ENCODE measurements around the gene INS. TPM values are rescaled to one million over a fixed set of nuclear protein-coding genes. Genes with fewer than 3 reads are reported as not detected.

Gene INS
- total and polyA plus RNA-seq, 4 donors, result 0.16 to 0.37 TPM; not detected in 2

DNA sequence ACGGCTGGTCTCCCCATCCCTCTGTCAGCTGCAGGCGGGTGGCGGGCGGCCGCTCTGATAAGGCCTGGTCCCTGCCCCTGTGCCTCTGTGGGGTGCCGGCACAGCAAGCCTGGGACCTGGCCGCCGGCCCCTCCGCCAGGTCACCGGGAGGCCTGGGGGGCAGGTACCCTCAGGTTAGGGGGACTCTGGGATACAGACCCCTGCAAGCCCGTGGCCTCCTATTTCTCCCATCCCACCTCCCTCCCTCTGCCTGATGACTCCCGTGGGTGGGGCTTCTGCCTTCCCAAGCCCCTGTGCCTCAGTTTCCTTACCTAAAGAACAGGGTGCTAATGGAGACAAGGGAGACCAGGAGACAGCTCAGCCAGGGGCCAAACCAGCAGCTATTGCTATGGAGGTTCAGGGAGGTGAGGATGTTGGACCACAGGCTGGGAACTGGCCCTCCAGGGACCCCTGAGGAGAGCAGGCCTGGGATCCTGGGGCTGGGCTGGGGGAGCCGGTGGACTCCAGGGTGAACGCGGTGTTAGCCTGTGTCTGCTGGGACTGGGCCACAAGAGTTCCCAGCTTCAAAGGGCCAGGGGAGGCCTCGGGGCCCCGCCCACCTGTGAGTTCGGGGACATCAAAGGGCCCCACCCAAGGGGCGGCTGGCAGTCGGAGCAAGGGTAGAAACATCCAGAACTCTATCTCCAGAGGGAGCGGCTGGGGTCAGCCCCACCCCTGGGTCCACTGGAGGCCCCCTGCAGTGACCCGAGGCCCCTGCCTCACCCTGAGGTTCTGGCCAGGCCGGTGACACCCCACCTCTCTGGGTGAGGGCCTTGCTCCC is 42.6 kb upstream of the INS start:
- no peak for DNase-seq (ENCODE audit: low spot score)
- Histone ChIP-seq H3K36me3 (ENCODE audit: control insufficient read depth in 4 of 4, insufficient read depth in 3 of 4, low read depth in 1 of 4, low read length in 3 of 4) (no peaks in the 10 kb centered on the region), H3K4me1 (ENCODE audit: control insufficient read depth in 4 of 4, insufficient read depth in 4 of 4, low read length in 3 of 4) (no peaks in the 10 kb centered on the region), H3K9ac (ENCODE audit: low read depth in 1 of 2, low read length in 2 of 2) (no peak overlapping the region), H3K9me3 (ENCODE audit: control insufficient read depth in 4 of 4, low read length in 3 of 4) (peaks cover 0 to 4% (median 2%) of the 10 kb centered on the region in 4 donors), H3K4me3 (ENCODE audit: low read depth in 1 of 3, low read length in 3 of 3) (no peak overlapping the region), H3K27ac (ENCODE audit: low read depth in 1 of 2, low read length in 2 of 2) (no peak overlapping the region), H3K27me3 (ENCODE audit: control insufficient read depth in 4 of 4, insufficient read depth in 4 of 4, low read length in 3 of 4) (no peaks in the 10 kb centered on the region)
- 79% methylated on average over 23 of the region's 23 CpGs for WGBS
- TF ChIP-seq YY1 (IDR thresholded peaks at IDR 0.05) (no peak), RAD21 (IDR thresholded peaks at IDR 0.05) (no peak), CTCF (IDR thresholded peaks at IDR 0.05; ENCODE audit: low read depth, low read length, missing input control) (no peak), MAX (IDR thresholded peaks at IDR 0.05) (no peak), HNF4G (IDR thresholded peaks at IDR 0.05) (no peak), FOXA2 (IDR thresholded peaks at IDR 0.05) (no peak), ZBTB33 (IDR thresholded peaks at IDR 0.05) (no peak), EGR1 (IDR thresholded peaks at IDR 0.05; ENCODE audit: low read depth in 2 of 2) (no peak), SP1 (IDR thresholded peaks at IDR 0.05) (no peak), FOXA1 (IDR thresholded peaks at IDR 0.05) (no peak), JUND (IDR thresholded peaks at IDR 0.05) (no peak), HNF4A (conservative IDR thresholded peaks at IDR 0.05) (no peak)
- TF ChIP-seq, protein P1, sequence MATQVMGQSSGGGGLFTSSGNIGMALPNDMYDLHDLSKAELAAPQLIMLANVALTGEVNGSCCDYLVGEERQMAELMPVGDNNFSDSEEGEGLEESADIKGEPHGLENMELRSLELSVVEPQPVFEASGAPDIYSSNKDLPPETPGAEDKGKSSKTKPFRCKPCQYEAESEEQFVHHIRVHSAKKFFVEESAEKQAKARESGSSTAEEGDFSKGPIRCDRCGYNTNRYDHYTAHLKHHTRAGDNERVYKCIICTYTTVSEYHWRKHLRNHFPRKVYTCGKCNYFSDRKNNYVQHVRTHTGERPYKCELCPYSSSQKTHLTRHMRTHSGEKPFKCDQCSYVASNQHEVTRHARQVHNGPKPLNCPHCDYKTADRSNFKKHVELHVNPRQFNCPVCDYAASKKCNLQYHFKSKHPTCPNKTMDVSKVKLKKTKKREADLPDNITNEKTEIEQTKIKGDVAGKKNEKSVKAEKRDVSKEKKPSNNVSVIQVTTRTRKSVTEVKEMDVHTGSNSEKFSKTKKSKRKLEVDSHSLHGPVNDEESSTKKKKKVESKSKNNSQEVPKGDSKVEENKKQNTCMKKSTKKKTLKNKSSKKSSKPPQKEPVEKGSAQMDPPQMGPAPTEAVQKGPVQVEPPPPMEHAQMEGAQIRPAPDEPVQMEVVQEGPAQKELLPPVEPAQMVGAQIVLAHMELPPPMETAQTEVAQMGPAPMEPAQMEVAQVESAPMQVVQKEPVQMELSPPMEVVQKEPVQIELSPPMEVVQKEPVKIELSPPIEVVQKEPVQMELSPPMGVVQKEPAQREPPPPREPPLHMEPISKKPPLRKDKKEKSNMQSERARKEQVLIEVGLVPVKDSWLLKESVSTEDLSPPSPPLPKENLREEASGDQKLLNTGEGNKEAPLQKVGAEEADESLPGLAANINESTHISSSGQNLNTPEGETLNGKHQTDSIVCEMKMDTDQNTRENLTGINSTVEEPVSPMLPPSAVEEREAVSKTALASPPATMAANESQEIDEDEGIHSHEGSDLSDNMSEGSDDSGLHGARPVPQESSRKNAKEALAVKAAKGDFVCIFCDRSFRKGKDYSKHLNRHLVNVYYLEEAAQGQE (IDR thresholded peaks at IDR 0.05), result no peak
- TF ChIP-seq, protein P2, sequence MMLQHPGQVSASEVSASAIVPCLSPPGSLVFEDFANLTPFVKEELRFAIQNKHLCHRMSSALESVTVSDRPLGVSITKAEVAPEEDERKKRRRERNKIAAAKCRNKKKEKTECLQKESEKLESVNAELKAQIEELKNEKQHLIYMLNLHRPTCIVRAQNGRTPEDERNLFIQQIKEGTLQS (IDR thresholded peaks at IDR 0.05), result no peak

Measured in liver (tissue), 9 donors.